Measurements from ENCODE around the gene KIF21A.

DNA sequence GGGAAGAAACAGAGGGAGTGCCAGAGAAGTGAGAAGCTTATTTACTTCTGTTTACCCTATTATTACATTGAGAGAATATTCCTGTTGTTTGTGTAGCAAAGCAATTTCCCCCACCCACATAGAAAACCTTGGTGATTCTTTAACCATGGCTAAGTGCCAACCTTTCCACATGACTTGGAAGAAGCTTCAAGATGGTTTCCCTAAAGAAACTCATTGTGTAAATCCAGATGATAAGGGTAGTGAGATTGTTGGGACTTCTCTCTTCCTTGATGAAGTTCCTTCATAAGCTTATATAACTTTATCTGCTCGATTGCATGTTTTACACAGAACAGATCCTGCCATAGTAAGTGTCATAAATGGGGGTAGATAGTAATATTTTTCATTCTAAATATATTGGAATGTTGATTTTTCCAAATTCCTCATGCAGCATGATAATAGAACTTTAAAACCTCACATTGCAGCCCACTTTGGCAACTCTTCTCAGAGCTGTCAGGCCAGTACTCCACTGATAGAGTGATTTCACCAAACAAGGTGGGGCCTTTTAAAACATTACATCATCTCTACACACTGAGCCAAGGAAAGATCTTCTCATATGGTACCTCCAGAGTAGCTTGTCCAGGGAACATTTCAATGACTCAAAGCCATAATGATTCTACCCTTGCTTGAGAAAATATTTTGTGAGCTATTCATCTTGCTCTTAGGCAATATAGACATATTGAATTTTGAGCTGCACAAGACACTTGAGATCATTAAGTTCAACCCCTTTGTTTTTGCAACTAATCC, 47.8 kb upstream of the KIF21A start:
- TF ChIP-seq, protein P1, sequence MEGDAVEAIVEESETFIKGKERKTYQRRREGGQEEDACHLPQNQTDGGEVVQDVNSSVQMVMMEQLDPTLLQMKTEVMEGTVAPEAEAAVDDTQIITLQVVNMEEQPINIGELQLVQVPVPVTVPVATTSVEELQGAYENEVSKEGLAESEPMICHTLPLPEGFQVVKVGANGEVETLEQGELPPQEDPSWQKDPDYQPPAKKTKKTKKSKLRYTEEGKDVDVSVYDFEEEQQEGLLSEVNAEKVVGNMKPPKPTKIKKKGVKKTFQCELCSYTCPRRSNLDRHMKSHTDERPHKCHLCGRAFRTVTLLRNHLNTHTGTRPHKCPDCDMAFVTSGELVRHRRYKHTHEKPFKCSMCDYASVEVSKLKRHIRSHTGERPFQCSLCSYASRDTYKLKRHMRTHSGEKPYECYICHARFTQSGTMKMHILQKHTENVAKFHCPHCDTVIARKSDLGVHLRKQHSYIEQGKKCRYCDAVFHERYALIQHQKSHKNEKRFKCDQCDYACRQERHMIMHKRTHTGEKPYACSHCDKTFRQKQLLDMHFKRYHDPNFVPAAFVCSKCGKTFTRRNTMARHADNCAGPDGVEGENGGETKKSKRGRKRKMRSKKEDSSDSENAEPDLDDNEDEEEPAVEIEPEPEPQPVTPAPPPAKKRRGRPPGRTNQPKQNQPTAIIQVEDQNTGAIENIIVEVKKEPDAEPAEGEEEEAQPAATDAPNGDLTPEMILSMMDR (conservative IDR thresholded peaks at IDR 0.05 in 1 of 2, IDR thresholded peaks at IDR 0.05 in 1 of 2; ENCODE audit: extremely low read depth in 1 of 2, insufficient read depth in 1 of 2, low read depth in 1 of 2, low read length in 2 of 2) = no peak
- TF ChIP-seq EZH2 (IDR thresholded peaks at IDR 0.05; ENCODE audit: borderline replicate concordance, low read length) = no peak
